Measurements from ENCODE around the gene COG3. TPM values are rescaled to one million over a fixed set of nuclear protein-coding genes. Genes with fewer than 3 reads are reported as not detected.

The COG3 gene
- total and polyA plus RNA-seq, 4 donors = 22.8 to 113 (median 38.2) TPM

GRCh38 chr13:45511310-45512097 lies 46.8 kb downstream of the COG3 start:
- no peak for DNase-seq (ENCODE audit: low spot score)
- H3K9ac ChIP-seq (ENCODE audit: low read depth in 1 of 2, low read length in 2 of 2) = no peak overlapping the region

GRCh38 chr13:45512098-45512496 lies 47.4 kb downstream of the COG3 start:
- Histone ChIP-seq H3K9me3 (ENCODE audit: control insufficient read depth in 4 of 4, low read length in 3 of 4) (no peaks in the 10 kb centered on the region), H3K36me3 (ENCODE audit: control insufficient read depth in 4 of 4, insufficient read depth in 3 of 4, low read depth in 1 of 4, low read length in 3 of 4) (peaks cover 16 to 72% (median 61%) of the 10 kb centered on the region in 4 donors), H3K4me1 (ENCODE audit: control insufficient read depth in 4 of 4, insufficient read depth in 4 of 4, low read length in 3 of 4) (no peaks in the 10 kb centered on the region), H3K9ac (ENCODE audit: low read depth in 1 of 2, low read length in 2 of 2) (no peak overlapping the region), H3K27me3 (ENCODE audit: control insufficient read depth in 4 of 4, insufficient read depth in 4 of 4, low read length in 3 of 4) (no peaks in the 10 kb centered on the region), H3K4me3 (ENCODE audit: low read depth in 1 of 3, low read length in 3 of 3) (no peak overlapping the region), H3K27ac (ENCODE audit: low read depth in 1 of 2, low read length in 2 of 2) (no peak overlapping the region)
- no peak for DNase-seq (ENCODE audit: low spot score)
- WGBS = 87% methylated on average over 1 of the region's 1 CpG
- TF ChIP-seq SP1 (IDR thresholded peaks at IDR 0.05) (no peak), HNF4G (IDR thresholded peaks at IDR 0.05) (no peak), ATF3 (IDR thresholded peaks at IDR 0.05) (no peak), RXRA (IDR thresholded peaks at IDR 0.05) (no peak), EGR1 (IDR thresholded peaks at IDR 0.05; ENCODE audit: low read depth in 2 of 2) (no peak), FOXA1 (IDR thresholded peaks at IDR 0.05) (no peak), NR2F2 (IDR thresholded peaks at IDR 0.05) (no peak), TAF1 (conservative IDR thresholded peaks at IDR 0.05) (no peak), YY1 (IDR thresholded peaks at IDR 0.05) (no peak), ZBTB33 (IDR thresholded peaks at IDR 0.05) (no peak), CTCF (IDR thresholded peaks at IDR 0.05; ENCODE audit: low read depth, low read length, missing input control) (no peak), HNF4A (conservative IDR thresholded peaks at IDR 0.05) (no peak), JUND (IDR thresholded peaks at IDR 0.05) (no peak), RAD21 (IDR thresholded peaks at IDR 0.05) (no peak), GABPA (IDR thresholded peaks at IDR 0.05 in 1 of 2, conservative IDR thresholded peaks at IDR 0.05 in 1 of 2) (no peak), FOXA2 (IDR thresholded peaks at IDR 0.05) (no peak)

More at GRCh38 chr13:45511310-45512097, 46.8 kb downstream of the COG3 start:
- Histone ChIP-seq H3K27me3 (ENCODE audit: control insufficient read depth in 4 of 4, insufficient read depth in 4 of 4, low read length in 3 of 4) (no peaks in the 10 kb centered on the region), H3K36me3 (ENCODE audit: control insufficient read depth in 4 of 4, insufficient read depth in 3 of 4, low read depth in 1 of 4, low read length in 3 of 4) (peaks cover 20 to 71% (median 59%) of the 10 kb centered on the region in 4 donors), H3K9me3 (ENCODE audit: control insufficient read depth in 4 of 4, low read length in 3 of 4) (no peaks in the 10 kb centered on the region), H3K4me3 (ENCODE audit: low read depth in 1 of 3, low read length in 3 of 3) (no peak overlapping the region), H3K4me1 (ENCODE audit: control insufficient read depth in 4 of 4, insufficient read depth in 4 of 4, low read length in 3 of 4) (no peaks in the 10 kb centered on the region), H3K27ac (ENCODE audit: low read depth in 1 of 2, low read length in 2 of 2) (no peak overlapping the region)
- 72% methylated on average over 3 of the region's 3 CpGs for WGBS
- peak; percentile 13 for TF ChIP-seq FOXA2 (IDR thresholded peaks at IDR 0.05)
- TF ChIP-seq ATF3 (IDR thresholded peaks at IDR 0.05) = no peak
- peak; percentile 96 for TF ChIP-seq CTCF (IDR thresholded peaks at IDR 0.05; ENCODE audit: low read depth, low read length, missing input control)
- no peak for TF ChIP-seq HNF4G (IDR thresholded peaks at IDR 0.05)
- no peak for TF ChIP-seq HNF4A (conservative IDR thresholded peaks at IDR 0.05)
- TF ChIP-seq GABPA (IDR thresholded peaks at IDR 0.05 in 1 of 2, conservative IDR thresholded peaks at IDR 0.05 in 1 of 2) = no peak
- TF ChIP-seq JUND (IDR thresholded peaks at IDR 0.05) = no peak
- TF ChIP-seq RAD21 (IDR thresholded peaks at IDR 0.05) = peak; percentile 73 to 83
